ENCODE results near the gene CCR7. TPM values are rescaled to one million over a fixed set of nuclear protein-coding genes. Genes with fewer than 3 reads are reported as not detected.

CCR7 gene
- polyA plus RNA-seq, 2 of the 4 experiments (the other 2 are of a cell fraction) = 0.84 to 1.4 TPM

DNA sequence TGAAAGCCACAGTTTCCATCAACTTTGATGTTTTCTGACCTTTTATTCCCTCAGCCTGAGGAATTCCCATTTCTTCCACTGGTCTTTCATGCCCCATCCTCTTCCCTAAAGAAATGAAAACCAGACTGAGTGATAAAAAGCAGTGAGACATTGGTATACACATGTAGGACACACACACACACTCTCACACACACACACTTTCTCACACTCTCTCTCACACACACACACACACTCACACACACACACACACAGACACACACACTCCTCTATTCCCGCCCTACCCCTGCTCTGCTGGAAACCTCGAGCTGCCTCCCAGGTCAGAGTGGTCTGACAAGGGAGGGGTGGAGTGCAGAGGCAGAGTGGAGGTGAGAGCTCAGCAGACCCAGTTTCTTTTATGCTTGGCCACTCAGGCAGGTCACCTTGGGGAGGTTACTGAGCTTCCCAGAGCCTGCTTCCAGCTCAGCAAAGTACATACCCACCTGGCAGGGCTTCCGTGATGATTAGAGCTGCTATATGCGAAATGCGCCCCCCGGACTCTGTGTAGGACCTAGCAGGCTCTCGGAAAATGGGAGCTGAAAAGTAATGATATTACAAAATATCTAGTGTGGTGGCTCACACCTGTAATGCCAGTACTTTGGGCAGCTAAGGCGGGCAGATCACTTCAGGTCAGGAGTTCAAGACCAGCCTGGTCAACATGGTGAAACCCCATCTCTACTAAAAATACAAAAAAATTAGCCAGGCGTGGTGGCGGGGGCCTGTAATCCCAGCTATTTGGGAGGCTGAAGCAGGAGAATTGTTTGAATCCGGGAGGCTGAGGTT is 30.7 kb downstream of the CCR7 start (continued):
- TF ChIP-seq KDM5A (IDR thresholded peaks at IDR 0.05) (no peak), RCOR1 (IDR thresholded peaks at IDR 0.05; ENCODE audit: low read depth, low read length) (no peak), ZC3H11A (IDR thresholded peaks at IDR 0.05) (no peak), PHF8 (IDR thresholded peaks at IDR 0.05; ENCODE audit: borderline replicate concordance, low read depth) (no peak), SMC3 (IDR thresholded peaks at IDR 0.05) (0 out of 3 replicates have a peak, but pooled peaks have one; percentile 6), BHLHE40 (IDR thresholded peaks at IDR 0.05; ENCODE audit: low read depth, low read length) (no peak), HOXB5 (CRISPR knock-in tag; IDR thresholded peaks at IDR 0.05) (peak; percentile 65; the same call in 1 of the 2 replicates), GATA3 (IDR thresholded peaks at IDR 0.05; ENCODE audit: borderline replicate concordance) (no peak)
- TF ChIP-seq, protein P1, sequence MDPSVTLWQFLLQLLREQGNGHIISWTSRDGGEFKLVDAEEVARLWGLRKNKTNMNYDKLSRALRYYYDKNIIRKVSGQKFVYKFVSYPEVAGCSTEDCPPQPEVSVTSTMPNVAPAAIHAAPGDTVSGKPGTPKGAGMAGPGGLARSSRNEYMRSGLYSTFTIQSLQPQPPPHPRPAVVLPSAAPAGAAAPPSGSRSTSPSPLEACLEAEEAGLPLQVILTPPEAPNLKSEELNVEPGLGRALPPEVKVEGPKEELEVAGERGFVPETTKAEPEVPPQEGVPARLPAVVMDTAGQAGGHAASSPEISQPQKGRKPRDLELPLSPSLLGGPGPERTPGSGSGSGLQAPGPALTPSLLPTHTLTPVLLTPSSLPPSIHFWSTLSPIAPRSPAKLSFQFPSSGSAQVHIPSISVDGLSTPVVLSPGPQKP (IDR thresholded peaks at IDR 0.05; ENCODE audit: low read depth, low read length) = no peak
- TF ChIP-seq, protein P2, sequence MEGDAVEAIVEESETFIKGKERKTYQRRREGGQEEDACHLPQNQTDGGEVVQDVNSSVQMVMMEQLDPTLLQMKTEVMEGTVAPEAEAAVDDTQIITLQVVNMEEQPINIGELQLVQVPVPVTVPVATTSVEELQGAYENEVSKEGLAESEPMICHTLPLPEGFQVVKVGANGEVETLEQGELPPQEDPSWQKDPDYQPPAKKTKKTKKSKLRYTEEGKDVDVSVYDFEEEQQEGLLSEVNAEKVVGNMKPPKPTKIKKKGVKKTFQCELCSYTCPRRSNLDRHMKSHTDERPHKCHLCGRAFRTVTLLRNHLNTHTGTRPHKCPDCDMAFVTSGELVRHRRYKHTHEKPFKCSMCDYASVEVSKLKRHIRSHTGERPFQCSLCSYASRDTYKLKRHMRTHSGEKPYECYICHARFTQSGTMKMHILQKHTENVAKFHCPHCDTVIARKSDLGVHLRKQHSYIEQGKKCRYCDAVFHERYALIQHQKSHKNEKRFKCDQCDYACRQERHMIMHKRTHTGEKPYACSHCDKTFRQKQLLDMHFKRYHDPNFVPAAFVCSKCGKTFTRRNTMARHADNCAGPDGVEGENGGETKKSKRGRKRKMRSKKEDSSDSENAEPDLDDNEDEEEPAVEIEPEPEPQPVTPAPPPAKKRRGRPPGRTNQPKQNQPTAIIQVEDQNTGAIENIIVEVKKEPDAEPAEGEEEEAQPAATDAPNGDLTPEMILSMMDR (IDR thresholded peaks at IDR 0.05) = no peak
- TF ChIP-seq, protein P3, sequence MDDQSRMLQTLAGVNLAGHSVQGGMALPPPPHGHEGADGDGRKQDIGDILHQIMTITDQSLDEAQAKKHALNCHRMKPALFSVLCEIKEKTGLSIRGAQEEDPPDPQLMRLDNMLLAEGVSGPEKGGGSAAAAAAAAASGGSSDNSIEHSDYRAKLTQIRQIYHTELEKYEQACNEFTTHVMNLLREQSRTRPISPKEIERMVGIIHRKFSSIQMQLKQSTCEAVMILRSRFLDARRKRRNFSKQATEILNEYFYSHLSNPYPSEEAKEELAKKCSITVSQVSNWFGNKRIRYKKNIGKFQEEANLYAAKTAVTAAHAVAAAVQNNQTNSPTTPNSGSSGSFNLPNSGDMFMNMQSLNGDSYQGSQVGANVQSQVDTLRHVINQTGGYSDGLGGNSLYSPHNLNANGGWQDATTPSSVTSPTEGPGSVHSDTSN (IDR thresholded peaks at IDR 0.05) = no peak
- TF ChIP-seq, protein P4, sequence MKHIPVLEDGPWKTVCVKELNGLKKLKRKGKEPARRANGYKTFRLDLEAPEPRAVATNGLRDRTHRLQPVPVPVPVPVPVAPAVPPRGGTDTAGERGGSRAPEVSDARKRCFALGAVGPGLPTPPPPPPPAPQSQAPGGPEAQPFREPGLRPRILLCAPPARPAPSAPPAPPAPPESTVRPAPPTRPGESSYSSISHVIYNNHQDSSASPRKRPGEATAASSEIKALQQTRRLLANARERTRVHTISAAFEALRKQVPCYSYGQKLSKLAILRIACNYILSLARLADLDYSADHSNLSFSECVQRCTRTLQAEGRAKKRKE (CRISPR knock-in tag; IDR thresholded peaks at IDR 0.05; ENCODE audit: low read depth) = no peak; the same call in 1 of the 2 replicates

DNA sequence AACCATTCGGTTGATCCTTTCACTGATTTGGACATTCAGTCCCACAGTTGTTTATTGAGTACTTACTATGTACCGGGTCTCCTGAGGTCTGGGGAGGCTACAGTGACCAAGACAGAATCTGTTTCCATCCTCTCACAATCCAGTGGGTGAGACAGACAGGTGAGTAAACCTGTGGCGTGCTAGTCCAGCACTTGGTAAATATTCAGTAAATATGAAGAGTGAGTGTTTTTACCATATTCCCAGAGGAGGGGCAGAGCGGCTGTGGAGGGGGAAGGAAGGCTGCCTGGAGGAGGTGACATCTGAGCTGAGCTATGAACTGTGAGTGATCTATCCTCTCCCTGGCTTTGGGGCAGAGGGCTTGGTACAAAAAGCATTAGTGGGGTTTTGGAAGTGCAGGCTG is 31.4 kb downstream of the CCR7 start:
- CTCF ChIA-PET = interaction anchor here (0.6 to 36.6 kb wide), 36 partner anchors 12 to 858 kb away, joined by 3 to 1144 read pairs (median 8); partner anchors contain the start of genes CCR7, GJD3, IGFBP4 and TNS4
- POLR2A ChIA-PET = interaction anchor here (0.6 to 9.7 kb wide), 21 partner anchors 8 to 172 kb away, joined by 3 to 177 read pairs (median 10); partner anchors contain the start of gene TOP2A
- TF ChIP-seq RNF2 (IDR thresholded peaks at IDR 0.05; ENCODE audit: borderline replicate concordance, low read depth) (no peak), ZFP36 (IDR thresholded peaks at IDR 0.05; ENCODE audit: borderline replicate concordance, partially characterized antibody) (peak; percentile 99), CHD4 (IDR thresholded peaks at IDR 0.05; ENCODE audit: borderline replicate concordance) (peak; percentile 76; the same call in 1 of the 2 replicates), TP53 (CRISPR knock-in tag; IDR thresholded peaks at IDR 0.05) (0 out of 2 replicates have a peak, but pooled peaks have one; percentile 23), NPAS2 (CRISPR knock-in tag; IDR thresholded peaks at IDR 0.05; ENCODE audit: borderline replicate concordance) (no peak), MYC (IDR thresholded peaks at IDR 0.05; ENCODE audit: borderline replicate concordance, low read length) (no peak), POLR2A (IDR thresholded peaks at IDR 0.05; ENCODE audit: low read length) (no peak), JUNB (IDR thresholded peaks at IDR 0.05) (no peak), RARB (CRISPR knock-in tag; IDR thresholded peaks at IDR 0.05) (0 out of 2 replicates have a peak, but pooled peaks have one; percentile 21), KDM1A (IDR thresholded peaks at IDR 0.05; ENCODE audit: low read depth) (peak; percentile 46; the same call in 1 of the 2 replicates), TFCP2L1 (CRISPR knock-in tag; IDR thresholded peaks at IDR 0.05) (0 out of 2 replicates have a peak, but pooled peaks have one; percentile 27)
- TF ChIP-seq, protein P4 (CRISPR knock-in tag; IDR thresholded peaks at IDR 0.05; ENCODE audit: low read depth) = no peak
- TF ChIP-seq, protein P1 (IDR thresholded peaks at IDR 0.05; ENCODE audit: low read depth, low read length) = no peak
- Histone ChIP-seq H3K4me3 (no peak overlapping the region), H3K27ac (peak overlapping the region; percentile 95 to 99), H3K4me2 (peak overlapping the region; percentile 60), H3K4me1 (peaks cover 83% of the 10 kb centered on the region), H3K9me3 (no peaks in the 10 kb centered on the region)
- FAIRE-seq (no peak), DNase-seq (ENCODE audit: low read depth in 1 of 2, low spot score in 1 of 2) (peak in 1 of 2 experiments; percentile 71), ATAC-seq (peak; percentile 31 to 36)
- 37% methylated on average over 4 of the region's 4 CpGs for WGBS (ENCODE audit: missing lambda C conversion rate)
